Measurements from ENCODE around the gene TRAM2.

Gene TRAM2

GRCh38 chr6:52513896-52514295 lies 63.0 kb downstream of the TRAM2 start:
- TF ChIP-seq CTCF (IDR thresholded peaks at IDR 0.05; ENCODE audit: low read depth, low read length, missing control alignments), result no peak

GRCh38 chr6:52513464-52513863 lies 63.4 kb downstream of the TRAM2 start:
- DNase-seq (ENCODE audit: low read depth), result no peak
- TF ChIP-seq CTCF (IDR thresholded peaks at IDR 0.05; ENCODE audit: low read depth, low read length, missing control alignments), result no peak
- no peak overlapping the region for H3K4me3 ChIP-seq (ENCODE audit: low read depth, low read length)

More at GRCh38 chr6:52513896-52514295, 63.0 kb downstream of the TRAM2 start:
- no peak overlapping the region for H3K4me3 ChIP-seq (ENCODE audit: low read depth, low read length)
- DNase-seq (ENCODE audit: low read depth), result no peak

- H3K4me3 ChIP-seq (ENCODE audit: low read depth, low read length), result no peak overlapping the region
- TF ChIP-seq CTCF (IDR thresholded peaks at IDR 0.05; ENCODE audit: low read depth, low read length, missing control alignments), result no peak
- DNase-seq (ENCODE audit: low read depth), result no peak
These were observed 64.7 kb downstream of the TRAM2 start for GRCh38 chr6:52512199-52512598.

DNA sequence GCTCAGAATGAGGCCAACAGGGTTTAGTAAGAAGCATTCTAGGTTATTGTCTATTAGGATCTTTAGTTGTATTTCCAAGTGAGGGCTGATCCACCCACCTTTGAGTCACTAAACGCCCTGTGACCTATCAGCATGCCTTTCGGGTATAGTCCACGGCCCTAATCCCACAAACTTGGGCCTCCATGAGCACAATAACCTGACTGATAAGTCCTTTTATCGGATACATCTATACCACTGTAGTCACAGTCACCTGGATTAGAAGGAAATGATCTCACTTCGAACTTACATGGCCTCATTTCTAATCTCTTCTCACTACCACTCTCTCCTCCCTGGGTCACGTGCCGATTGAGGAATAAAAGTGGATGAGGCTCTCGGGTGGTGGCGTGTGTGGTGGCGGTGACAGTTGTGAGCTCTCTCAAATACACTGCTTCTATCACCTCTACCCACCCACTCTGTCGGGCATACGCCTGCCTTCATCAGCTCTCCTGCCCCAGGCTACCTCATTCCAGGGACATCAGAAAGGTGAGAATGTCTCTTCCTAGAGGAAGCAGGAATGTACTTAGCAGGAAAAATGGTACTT lies 65.2 kb downstream of the TRAM2 start:
- no peak for TF ChIP-seq CTCF (IDR thresholded peaks at IDR 0.05; ENCODE audit: low read depth, low read length, missing control alignments)
- H3K4me3 ChIP-seq (ENCODE audit: low read depth, low read length), result no peak overlapping the region
- DNase-seq (ENCODE audit: low read depth), result no peak

DNA sequence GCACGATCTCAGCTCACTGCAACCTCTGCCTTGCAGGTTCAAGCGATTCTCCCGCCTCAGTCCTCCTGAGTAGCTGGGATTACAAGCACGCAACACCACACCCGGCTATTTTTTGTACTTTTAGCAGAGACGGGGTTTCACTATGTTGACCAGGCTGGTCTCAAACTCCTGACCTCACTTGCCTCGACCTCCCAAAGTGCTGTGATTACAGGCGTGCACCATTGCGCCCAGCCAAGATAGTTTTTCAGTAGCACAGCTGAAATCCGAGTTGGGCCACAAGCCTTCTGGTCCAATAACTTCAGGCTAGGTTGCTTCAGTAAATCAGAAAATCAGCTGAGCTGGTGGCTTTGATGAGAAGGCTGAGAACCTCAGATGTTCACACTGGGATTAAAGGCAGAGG lies 65.7 kb downstream of the TRAM2 start:
- H3K4me3 ChIP-seq (ENCODE audit: low read depth, low read length), result no peak overlapping the region
- DNase-seq (ENCODE audit: low read depth), result no peak
- TF ChIP-seq CTCF (IDR thresholded peaks at IDR 0.05; ENCODE audit: low read depth, low read length, missing control alignments), result no peak

- H3K4me3 ChIP-seq (ENCODE audit: low read depth, low read length), result no peak overlapping the region
- no peak for TF ChIP-seq CTCF (IDR thresholded peaks at IDR 0.05; ENCODE audit: low read depth, low read length, missing control alignments)
- no peak for DNase-seq (ENCODE audit: low read depth)
These were observed 66.7 kb downstream of the TRAM2 start for GRCh38 chr6:52510213-52510562.
